GM12801 (cell line): Measurements from ENCODE around the gene TNS2.

Source experiments
- TF ChIP-seq, protein P1 (sequence below): IDR thresholded peaks from one replicate; pipeline ENCODE4 v1.5.1; 2011; ENCODE audit warnings: control low read depth; ENCODE audit not compliant: insufficient read length; ENCODE audit errors: extremely low read depth

TNS2 gene

DNA sequence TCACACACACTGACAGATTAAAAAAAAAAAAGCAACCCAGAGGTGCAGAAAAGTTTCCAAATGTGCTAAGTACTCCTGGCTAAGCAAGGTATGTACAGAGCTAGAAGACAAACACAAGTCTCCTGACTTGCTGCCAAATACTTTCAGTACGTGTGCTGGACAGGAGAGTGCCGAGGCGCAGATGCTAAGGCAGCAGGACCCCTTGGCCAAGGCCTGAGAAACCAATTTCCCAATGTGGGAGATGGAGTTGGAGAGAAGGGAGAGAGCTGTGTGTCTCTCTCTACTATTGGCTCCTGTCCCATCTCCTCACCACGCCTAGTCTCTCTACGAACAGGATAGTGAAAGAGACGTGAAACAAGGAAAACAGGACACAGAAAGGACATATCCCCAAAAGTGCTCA lies 24.0 kb downstream of the TNS2 start:
- TF ChIP-seq, protein P1, sequence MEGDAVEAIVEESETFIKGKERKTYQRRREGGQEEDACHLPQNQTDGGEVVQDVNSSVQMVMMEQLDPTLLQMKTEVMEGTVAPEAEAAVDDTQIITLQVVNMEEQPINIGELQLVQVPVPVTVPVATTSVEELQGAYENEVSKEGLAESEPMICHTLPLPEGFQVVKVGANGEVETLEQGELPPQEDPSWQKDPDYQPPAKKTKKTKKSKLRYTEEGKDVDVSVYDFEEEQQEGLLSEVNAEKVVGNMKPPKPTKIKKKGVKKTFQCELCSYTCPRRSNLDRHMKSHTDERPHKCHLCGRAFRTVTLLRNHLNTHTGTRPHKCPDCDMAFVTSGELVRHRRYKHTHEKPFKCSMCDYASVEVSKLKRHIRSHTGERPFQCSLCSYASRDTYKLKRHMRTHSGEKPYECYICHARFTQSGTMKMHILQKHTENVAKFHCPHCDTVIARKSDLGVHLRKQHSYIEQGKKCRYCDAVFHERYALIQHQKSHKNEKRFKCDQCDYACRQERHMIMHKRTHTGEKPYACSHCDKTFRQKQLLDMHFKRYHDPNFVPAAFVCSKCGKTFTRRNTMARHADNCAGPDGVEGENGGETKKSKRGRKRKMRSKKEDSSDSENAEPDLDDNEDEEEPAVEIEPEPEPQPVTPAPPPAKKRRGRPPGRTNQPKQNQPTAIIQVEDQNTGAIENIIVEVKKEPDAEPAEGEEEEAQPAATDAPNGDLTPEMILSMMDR = no peak

- TF ChIP-seq, protein P1 = no peak
Measured at GRCh38 chr12:53074283-53074998, 24.6 kb downstream of the TNS2 start.

GRCh38 chr12:53074999-53075370 lies 25.1 kb downstream of the TNS2 start:
- TF ChIP-seq, protein P1 = no peak

GRCh38 chr12:53076461-53076860 lies 26.6 kb downstream of the TNS2 start:
- TF ChIP-seq, protein P1 = no peak

- TF ChIP-seq, protein P1 = no peak
Measured at GRCh38 chr12:53077030-53077429, 27.2 kb downstream of the TNS2 start.

- TF ChIP-seq, protein P1 = no peak
Measured at GRCh38 chr12:53078425-53079225, 28.8 kb downstream of the TNS2 start.

DNA sequence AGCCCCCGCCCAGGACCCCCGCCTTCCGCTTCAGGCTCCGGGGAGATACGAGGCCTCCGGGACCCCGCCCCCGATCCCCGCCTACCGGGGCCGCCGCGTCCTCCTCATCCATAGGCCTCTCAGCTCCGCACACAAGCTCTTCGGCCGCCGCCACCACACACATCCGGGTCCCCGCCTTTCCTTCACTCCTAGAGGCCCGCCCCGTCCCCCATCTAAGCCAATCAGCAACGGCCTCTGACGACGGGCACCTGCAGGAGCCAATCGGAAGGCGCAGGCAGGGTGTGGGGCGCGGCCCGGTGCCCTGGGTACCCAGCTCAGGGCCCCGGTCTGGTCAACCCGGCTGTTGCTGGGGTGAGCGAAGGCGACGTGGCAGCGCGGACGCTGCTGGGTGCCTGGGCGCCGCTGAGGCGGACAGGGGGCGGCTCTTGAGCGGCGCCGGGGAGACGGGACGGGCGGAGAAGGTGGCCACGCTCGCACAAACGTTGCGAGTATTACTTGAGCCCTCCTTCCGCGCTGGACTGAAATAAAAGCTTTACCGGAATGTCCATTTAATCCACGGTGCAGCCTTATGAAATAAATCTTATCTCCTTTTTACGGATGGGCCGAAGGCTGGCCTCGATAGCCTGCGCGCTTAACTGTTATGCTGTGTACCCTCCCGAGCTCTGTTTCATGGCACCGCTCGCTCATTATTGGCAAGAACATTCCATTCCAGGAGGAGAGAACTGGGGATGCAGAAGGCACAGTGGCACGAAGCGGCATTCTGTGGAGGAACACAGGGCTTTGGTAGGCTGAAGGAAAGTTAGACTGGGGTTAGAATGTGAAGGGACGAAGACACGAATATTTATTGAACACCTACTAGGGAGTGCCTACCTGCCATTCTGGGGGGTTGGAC lies 29.6 kb downstream of the TNS2 start, which contains the start of gene SPRYD3:
TSS of gene SPRYD3 (minus strand) at position 165 of the 892 bp plus-strand sequence. CDS start at position 108, 57 bp downstream.
- TF ChIP-seq, protein P1 = no peak
